HG03196 (cell line): ENCODE measurements around the gene CRABP2.

ENCODE experiments used
- ATAC-seq: cut with Tn5 transposase; IDR thresholded peaks from one replicate; pipeline ENCODE4 v1.9.1; 2021; ENCODE audit not compliant: unreplicated experiment

Gene CRABP2

GRCh38 chr1:156656806-156657740 is 48.3 kb downstream of the CRABP2 start:
- ATAC-seq, result no peak

GRCh38 chr1:156655904-156656516 is 49.4 kb downstream of the CRABP2 start:
- ATAC-seq, result no peak

DNA sequence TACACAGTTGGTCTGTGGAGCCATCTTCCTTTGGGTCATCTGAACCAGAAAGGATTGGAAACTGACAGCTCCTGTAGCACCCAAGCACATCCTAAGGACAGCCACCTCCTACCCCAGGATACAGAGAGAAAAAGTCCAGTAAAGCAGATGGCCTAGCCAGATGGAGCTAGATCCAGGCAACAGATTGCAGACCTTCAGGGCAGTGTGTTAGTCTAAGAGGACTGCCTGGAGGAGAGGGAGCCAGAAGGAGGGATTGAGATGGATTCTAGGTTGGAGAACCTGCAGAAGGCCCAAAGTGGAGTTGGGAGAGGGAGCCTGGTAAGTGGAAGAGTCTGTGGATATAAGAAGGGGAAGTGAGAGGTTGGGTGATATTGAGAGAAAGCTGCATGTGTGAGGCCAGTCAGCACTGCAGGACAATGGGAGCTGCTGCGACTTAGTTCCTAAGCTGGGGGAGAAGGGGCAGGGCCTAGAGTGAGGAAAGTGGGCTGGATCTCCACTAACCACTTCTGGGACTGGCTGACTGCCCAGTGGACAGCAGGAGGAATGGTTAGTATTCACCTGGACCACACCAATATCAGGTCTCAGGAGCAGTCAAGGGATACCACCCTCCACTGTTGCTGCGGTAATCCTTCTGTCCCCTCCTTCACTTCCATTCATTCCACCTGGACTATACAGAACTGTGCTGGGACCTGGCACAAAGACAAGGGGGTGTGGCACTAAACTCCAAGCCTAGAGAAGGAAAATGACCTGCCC is 50.1 kb downstream of the CRABP2 start:
- ATAC-seq, result no peak

- ATAC-seq, result no peak
Observed at GRCh38 chr1:156654700-156655099, 50.7 kb downstream of the CRABP2 start.

DNA sequence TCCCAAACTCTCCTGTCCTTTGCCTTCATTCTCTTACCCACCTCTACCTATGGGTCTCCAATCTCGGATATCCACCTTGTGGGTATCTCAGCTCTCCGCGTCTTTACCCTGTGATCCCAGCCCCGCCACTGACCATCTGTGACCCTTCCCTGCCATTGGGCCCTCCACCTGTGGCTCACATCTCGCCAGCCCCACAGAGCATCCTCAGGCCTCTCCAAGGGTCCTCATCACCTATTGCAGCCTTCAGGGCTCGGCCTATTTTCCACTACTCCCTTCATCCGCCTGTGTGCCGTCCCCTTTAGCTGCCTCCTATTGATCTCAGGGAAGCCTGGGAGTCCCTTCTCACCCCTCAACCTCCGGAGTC is 52.4 kb downstream of the CRABP2 start:
- no peak for ATAC-seq

DNA sequence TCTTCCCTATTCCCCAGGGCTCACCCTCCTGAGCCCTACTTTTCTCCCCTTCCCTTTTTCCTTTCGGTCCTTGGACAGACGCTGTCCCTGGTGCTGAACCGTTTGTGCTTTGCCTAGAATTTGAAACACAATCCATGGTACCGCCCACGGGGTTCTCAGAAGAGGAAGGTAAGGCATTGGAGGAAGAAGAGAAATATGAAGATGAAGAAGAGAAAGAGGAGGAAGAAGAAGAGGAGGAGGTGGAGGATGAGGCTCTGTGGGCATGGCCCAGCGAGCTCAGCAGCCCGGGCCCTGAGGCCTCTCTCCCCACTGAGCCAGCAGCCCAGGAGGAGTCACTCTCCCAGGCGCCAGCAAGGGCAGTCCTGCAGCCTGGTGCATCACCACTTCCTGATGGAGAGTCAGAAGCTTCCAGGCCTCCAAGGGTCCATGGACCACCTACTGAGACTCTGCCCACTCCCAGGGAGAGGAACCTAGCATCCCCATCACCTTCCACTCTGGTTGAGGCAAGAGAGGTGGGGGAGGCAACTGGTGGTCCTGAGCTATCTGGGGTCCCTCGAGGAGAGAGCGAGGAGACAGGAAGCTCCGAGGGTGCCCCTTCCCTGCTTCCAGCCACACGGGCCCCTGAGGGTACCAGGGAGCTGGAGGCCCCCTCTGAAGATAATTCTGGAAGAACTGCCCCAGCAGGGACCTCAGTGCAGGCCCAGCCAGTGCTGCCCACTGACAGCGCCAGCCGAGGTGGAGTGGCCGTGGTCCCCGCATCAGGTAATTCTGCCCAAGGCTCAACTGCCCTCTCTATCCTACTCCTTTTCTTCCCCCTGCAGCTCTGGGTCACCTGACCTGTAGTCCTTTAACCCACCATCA is 53.0 kb downstream of the CRABP2 start:
- no peak for ATAC-seq
